Measurements from ENCODE around the gene CT47C1. TPM values are rescaled to one million over a fixed set of nuclear protein-coding genes. Genes with fewer than 3 reads are reported as not detected.

Gene CT47C1
- total and polyA plus RNA-seq, 4 experiments from 2014 or later: not detected

DNA sequence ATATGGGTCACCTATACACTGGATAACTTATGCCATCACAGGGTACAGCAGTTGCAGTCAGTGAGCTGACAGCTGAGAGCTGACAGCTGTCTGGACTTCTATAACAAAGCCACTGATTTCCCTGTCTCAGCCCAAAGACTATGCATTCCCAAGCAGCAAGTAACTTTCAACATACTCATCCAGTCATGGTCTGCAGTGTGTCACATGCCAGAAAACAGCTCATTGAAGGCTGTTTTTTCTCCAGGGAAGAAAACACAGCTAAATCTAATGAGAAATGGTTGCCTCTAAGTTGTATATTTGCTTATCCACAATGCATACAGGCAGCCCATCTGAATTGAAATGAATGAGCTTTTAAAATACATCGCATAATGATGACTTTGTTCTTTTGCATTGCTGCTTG lies 48.5 kb downstream of the CT47C1 start:
- CTCF ChIA-PET (ENCODE audit: partially characterized antibody): interaction anchor here (0.9 to 1.2 kb wide), 2 partner anchors 142 to 145 kb away, joined by 3 read pairs; no protein-coding TSS in a partner anchor
- Mint-ChIP-seq H3K27me3 (peaks cover 1 to 2% of the 10 kb centered on the region in 2 donors), H3K9me3 (no peaks in the 10 kb centered on the region), H3K4me1 (peaks cover 0 to 2% (median 0%) of the 10 kb centered on the region in 4 donors), H3K36me3 (no peaks in the 10 kb centered on the region), H3K4me3 (no peak overlapping the region), H3K27ac (no peak overlapping the region)
- Histone ChIP-seq H3K4me3 (ENCODE audit: low read length in 2 of 2) (no peak overlapping the region), H3K9me3 (ENCODE audit: control insufficient read depth in 1 of 2, low read length in 2 of 2) (no peaks in the 10 kb centered on the region), H3K27ac (ENCODE audit: low read depth, low read length) (no peak overlapping the region), H3K36me3 (ENCODE audit: insufficient read depth, low read length) (no peaks in the 10 kb centered on the region), H3K4me1 (ENCODE audit: insufficient read depth, low read length) (no peaks in the 10 kb centered on the region), H3K27me3 (ENCODE audit: insufficient read depth, low read length) (no peaks in the 10 kb centered on the region)
- intact Hi-C loops (cut with micrococcal nuclease): no loop called here
- POLR2A ChIA-PET (ENCODE audit: partially characterized antibody): no interaction called here
- no peak for DNase-seq

Other genes starting within 250 kb of the CT47C1 start
- gene ZCCHC12, start 249.2 kb upstream of the CT47C1 start, total RNA-seq: not detected
- not detected for gene ZCCHC12, start 249.2 kb upstream of the CT47C1 start, polyA plus RNA-seq
- gene LONRF3, start 98.4 kb upstream of the CT47C1 start, total RNA-seq: 10 to 100 TPM in 1 of 2 experiments, 1 to 10 TPM in 1; 8.7 to 10.6 TPM
- gene LONRF3, start 98.4 kb upstream of the CT47C1 start, polyA plus RNA-seq: 1 to 10 TPM; 2.5 to 2.8 TPM
- gene KIAA1210, start 54.8 kb downstream of the CT47C1 start, total RNA-seq: not detected
- gene KIAA1210, start 54.8 kb downstream of the CT47C1 start, polyA plus RNA-seq: not detected
- 10 to 100 TPM; 15.9 to 17.2 TPM for gene PGRMC1, start 163.3 kb downstream of the CT47C1 start, total RNA-seq
- gene PGRMC1, start 163.3 kb downstream of the CT47C1 start, polyA plus RNA-seq: 10 to 100 TPM; 21.2 to 29.7 TPM